Mucosa of descending colon (tissue), 3 donors: Measurements from ENCODE around the gene TEX47. TPM values are rescaled to one million over a fixed set of nuclear protein-coding genes. Genes with fewer than 3 reads are reported as not detected.

ENCODE experiments used
- ATAC-seq: fragments of 200-7000 bp; cut with Tn5 transposase; one replicate; pipeline ENCODE4 v1.9.1; 2020; ENCODE audit warnings: mild to moderate bottlenecking, moderate library complexity
- DNase-seq, 3 donors: peaks; one replicate each; pipeline ENCODE4 v3.0.0-alpha.2; 2020
- H3K36me3 ChIP-seq: fragments of 200-600 bp; one replicate; pipeline ENCODE4 v1.8.0; 2021; ENCODE audit warnings: low read depth, mild to moderate bottlenecking
- H3K4me1 ChIP-seq: fragments of 200-600 bp; one replicate; pipeline ENCODE4 v1.8.0; 2021; ENCODE audit warnings: low read depth, mild to moderate bottlenecking
- H3K4me3 ChIP-seq: fragments of 200-600 bp; one replicate; pipeline ENCODE4 v1.8.0; 2021; ENCODE audit warnings: mild to moderate bottlenecking
- H3K9me3 ChIP-seq: fragments of 200-600 bp; one replicate; pipeline ENCODE4 v1.8.0; 2021; ENCODE audit warnings: mild to moderate bottlenecking
- CTCF ChIP-seq: fragments of 200-600 bp; IDR thresholded peaks from one replicate; pipeline ENCODE4 v1.8.0; 2022; ENCODE audit warnings: antibody characterized with exemption, mild to moderate bottlenecking
- intact Hi-C, 2 donors: fragments of 100-400 bp; cut with DNase I in 1 of 2; cut with micrococcal nuclease in 1 of 2; formaldehyde crosslinking; loops; one replicate each; pipeline versions ENCODE4 v1.11.0 to v1.11.1; 2022; cut with DNase I, micrococcal nuclease
- total RNA-seq, 3 donors: library from RNA; stranded (reverse); fragmentation: NEBNext Ultra II Directional in 2 of 3; extraction: Animal tissue kit (Norgen Biotek cat#: 25700) in 2 of 3; gene quantifications; one replicate each; pipeline versions ENCODE4 v1.2.1 to v1.2.4, GENCODE V29; 2021 to 2023
- donor health status: DM: no; HTN: no; CAD: no; lungs with moderate emphysema.
- donor health status: DM: no; HTN: no; CAD: no.
- donor health status: DM: no; HTN: yes; CAD: no.

TEX47 gene
- total RNA-seq, 3 donors from 2014 or later = not detected

- DNase-seq (no peak), ATAC-seq (no peak)
- H3K4me1 ChIP-seq = no peaks in the 10 kb centered on the region
- H3K4me3 ChIP-seq = no peak overlapping the region
- H3K9me3 ChIP-seq = no peaks in the 10 kb centered on the region
- TF ChIP-seq CTCF = no peak
- intact Hi-C loops = no loop called here
- H3K36me3 ChIP-seq = no peaks in the 10 kb centered on the region
These were observed 10.9 kb upstream of the TEX47 start for GRCh38 chr7:88806280-88807037.

GRCh38 chr7:88801046-88801445 is 5.5 kb upstream of the TEX47 start:
- H3K9me3 ChIP-seq = no peaks in the 10 kb centered on the region
- no peak for ATAC-seq
- H3K36me3 ChIP-seq = no peaks in the 10 kb centered on the region
- DNase-seq = no peak
- no peaks in the 10 kb centered on the region for H3K4me1 ChIP-seq
- intact Hi-C loops = no loop called here
- TF ChIP-seq CTCF = no peak
- H3K4me3 ChIP-seq = no peak overlapping the region

GRCh38 chr7:88792361-88792760 is 3.2 kb downstream of the TEX47 start:
- DNase-seq (no peak), ATAC-seq (no peak)
- Histone ChIP-seq H3K4me1 (no peaks in the 10 kb centered on the region), H3K36me3 (no peaks in the 10 kb centered on the region), H3K4me3 (no peak overlapping the region), H3K9me3 (no peaks in the 10 kb centered on the region)
- no peak for TF ChIP-seq CTCF
- intact Hi-C loops = no loop called here

- intact Hi-C loops = no loop called here
- Histone ChIP-seq H3K4me1 (no peaks in the 10 kb centered on the region), H3K4me3 (no peak overlapping the region), H3K36me3 (no peaks in the 10 kb centered on the region), H3K9me3 (no peaks in the 10 kb centered on the region)
- ATAC-seq (no peak), DNase-seq (no peak)
- TF ChIP-seq CTCF = no peak
These were observed 3.6 kb downstream of the TEX47 start for GRCh38 chr7:88791891-88792290.

- no peak overlapping the region for H3K4me3 ChIP-seq
- TF ChIP-seq CTCF = no peak
- DNase-seq (no peak), ATAC-seq (no peak)
- intact Hi-C loops = no loop called here
- no peaks in the 10 kb centered on the region for H3K9me3 ChIP-seq
- no peaks in the 10 kb centered on the region for H3K36me3 ChIP-seq
- H3K4me1 ChIP-seq = no peaks in the 10 kb centered on the region
These were observed 6.0 kb downstream of the TEX47 start for GRCh38 chr7:88789480-88790064.
